SU-DHL-6 (cell line): ENCODE results near the gene CTXND1.

Experiments
- EZH2phosphoT487 ChIP-seq: fragments of 200-600 bp; sonication (generic), shearing (Covaris generic); conservative IDR thresholded peaks from 2 replicates; pipeline ENCODE4 v1.6.1; 2018; ENCODE audit warnings: mild to moderate bottlenecking, antibody characterized with exemption, low read length, moderate library complexity, mixed read lengths
- TF ChIP-seq, protein P1 (sequence below): fragments of 200-600 bp; sonication (generic); IDR thresholded peaks from one replicate; pipeline ENCODE4 v1.5.1; 2017; ENCODE audit warnings: antibody characterized with exemption, mild to moderate bottlenecking, low read length, moderate library complexity; ENCODE audit not compliant: insufficient read depth, poor library complexity, severe bottlenecking

DNA sequence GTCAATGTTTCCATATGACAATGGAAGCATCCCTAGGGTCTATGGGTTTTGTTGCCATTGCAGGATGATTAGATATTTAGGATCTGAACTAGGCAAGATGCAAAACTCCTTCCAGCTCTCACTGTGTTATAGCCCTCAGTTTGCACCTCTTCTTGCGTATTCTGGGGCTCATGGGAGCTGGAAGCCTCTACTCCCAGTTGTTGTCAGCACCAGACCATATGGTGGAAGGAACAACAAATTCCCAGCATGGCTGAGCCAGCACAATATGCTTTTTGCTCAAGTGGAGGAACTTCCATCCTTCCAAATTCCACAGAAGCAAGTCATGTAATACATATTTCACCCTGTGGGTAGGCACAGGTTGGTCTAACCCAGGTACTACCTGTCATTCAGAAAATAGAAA is 18.5 kb upstream of the CTXND1 start:
- TF ChIP-seq, protein P1, sequence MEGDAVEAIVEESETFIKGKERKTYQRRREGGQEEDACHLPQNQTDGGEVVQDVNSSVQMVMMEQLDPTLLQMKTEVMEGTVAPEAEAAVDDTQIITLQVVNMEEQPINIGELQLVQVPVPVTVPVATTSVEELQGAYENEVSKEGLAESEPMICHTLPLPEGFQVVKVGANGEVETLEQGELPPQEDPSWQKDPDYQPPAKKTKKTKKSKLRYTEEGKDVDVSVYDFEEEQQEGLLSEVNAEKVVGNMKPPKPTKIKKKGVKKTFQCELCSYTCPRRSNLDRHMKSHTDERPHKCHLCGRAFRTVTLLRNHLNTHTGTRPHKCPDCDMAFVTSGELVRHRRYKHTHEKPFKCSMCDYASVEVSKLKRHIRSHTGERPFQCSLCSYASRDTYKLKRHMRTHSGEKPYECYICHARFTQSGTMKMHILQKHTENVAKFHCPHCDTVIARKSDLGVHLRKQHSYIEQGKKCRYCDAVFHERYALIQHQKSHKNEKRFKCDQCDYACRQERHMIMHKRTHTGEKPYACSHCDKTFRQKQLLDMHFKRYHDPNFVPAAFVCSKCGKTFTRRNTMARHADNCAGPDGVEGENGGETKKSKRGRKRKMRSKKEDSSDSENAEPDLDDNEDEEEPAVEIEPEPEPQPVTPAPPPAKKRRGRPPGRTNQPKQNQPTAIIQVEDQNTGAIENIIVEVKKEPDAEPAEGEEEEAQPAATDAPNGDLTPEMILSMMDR: no peak
- TF ChIP-seq EZH2phosphoT487: no peak
